Measurements from ENCODE around the gene MAPK6. TPM values are rescaled to one million over a fixed set of nuclear protein-coding genes. Genes with fewer than 3 reads are reported as not detected.

Gene MAPK6
- polyA plus RNA-seq, 1 donor (not counting 4 experiments of a cell fraction or from before 2014, with no cell fraction given), result 103 TPM

DNA sequence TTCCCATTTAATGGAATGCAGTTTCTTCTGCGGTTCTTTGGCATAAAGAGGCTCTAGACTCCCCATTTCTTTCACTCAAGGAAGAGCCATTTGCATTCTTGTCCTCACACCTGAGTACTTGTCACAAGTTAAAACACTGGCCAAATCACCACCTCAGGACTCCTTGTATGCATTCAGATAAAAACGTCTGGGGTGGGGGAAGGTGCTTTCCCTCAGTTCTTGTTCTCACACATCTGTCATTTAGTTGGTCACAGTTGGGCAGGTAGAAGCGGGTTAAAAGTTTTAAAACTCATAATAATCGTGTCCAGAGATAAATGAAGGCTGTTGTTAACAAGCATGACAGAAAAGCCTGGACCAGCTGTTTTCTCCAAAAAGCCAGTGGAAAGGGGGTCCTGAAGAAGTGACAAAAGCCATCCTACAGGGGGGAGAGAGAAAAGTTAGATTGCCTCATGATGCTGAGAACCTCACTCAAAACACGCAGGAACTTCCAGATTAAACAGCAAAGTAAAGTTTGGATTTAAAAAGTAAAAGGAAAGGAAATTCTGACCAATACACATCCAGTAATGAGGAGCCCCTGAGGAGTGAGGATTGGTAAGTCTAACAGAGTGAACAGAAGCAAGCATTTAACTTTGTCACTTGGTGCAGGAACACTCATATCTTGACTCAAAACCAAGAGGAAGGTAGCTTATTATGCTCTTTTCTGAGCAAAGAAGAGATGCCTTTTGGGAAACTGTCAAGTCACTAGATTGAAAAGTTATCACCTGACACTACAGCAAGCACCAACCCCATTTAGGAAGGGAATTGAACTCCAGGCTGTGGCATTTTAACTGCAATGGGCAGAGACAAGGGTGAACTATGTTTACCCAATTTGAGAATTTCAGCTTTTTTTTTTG lies 90.8 kb downstream of the MAPK6 start:
- Histone ChIP-seq H3K79me2 (ENCODE audit: control insufficient read depth, insufficient read depth, low read length) (no peaks in the 10 kb centered on the region), H3K9ac (ENCODE audit: control insufficient read depth, extremely low read depth, insufficient read depth, low read length) (no peak overlapping the region), H3K4me1 (ENCODE audit: control insufficient read depth, extremely low read depth, insufficient read depth, low read length) (peaks cover 9% of the 10 kb centered on the region), H3K27ac (ENCODE audit: control insufficient read depth, insufficient read depth, low read length) (no peak overlapping the region), H4K20me1 (ENCODE audit: control insufficient read depth, extremely low read depth, insufficient read depth, low read length) (no peaks in the 10 kb centered on the region), H3K27me3 (ENCODE audit: control insufficient read depth, extremely low read depth, insufficient read depth, low read length) (peaks cover 8% of the 10 kb centered on the region), H3K9me3 (ENCODE audit: control insufficient read depth, low read depth, low read length) (no peaks in the 10 kb centered on the region), H3K4me2 (ENCODE audit: control insufficient read depth, extremely low read depth, insufficient read depth, low read depth, low read length) (no peak overlapping the region), H3K4me3 (ENCODE audit: control insufficient read depth in 2 of 3, extremely low read depth in 1 of 3, insufficient read depth in 2 of 3, low read depth in 1 of 3, low read length in 3 of 3) (no peak overlapping the region), H3K9me1 (ENCODE audit: control insufficient read depth, extremely low read depth, insufficient read depth, low read length) (no peaks in the 10 kb centered on the region), H2AFZ (ENCODE audit: control insufficient read depth, low read length) (no peak overlapping the region), H3K36me3 (ENCODE audit: control insufficient read depth in 2 of 2, extremely low read depth in 1 of 2, insufficient read depth in 2 of 2, low read length in 2 of 2) (no peaks in the 10 kb centered on the region)
- FAIRE-seq, result no peak
- TF ChIP-seq CTCF (optimal IDR thresholded peaks at IDR 0.05 in 1 of 3, IDR thresholded peaks at IDR 0.05 in 1 of 3, conservative IDR thresholded peaks at IDR 0.05 in 1 of 3; ENCODE audit: extremely low read depth in 1 of 3, insufficient read depth in 2 of 3, low read length in 3 of 3), result no peak
- TF ChIP-seq EZH2 (IDR thresholded peaks at IDR 0.05; ENCODE audit: low read length), result no peak
- no peak for DNase-seq (ENCODE audit: low read depth, low spot score)
- dilution Hi-C loops (cut with MboI; ENCODE audit: extremely low pct_ligation_motif_present, low sequenced_read_pairs), result no loop called here

- no peak for FAIRE-seq
- H3K4me1 ChIP-seq (ENCODE audit: control insufficient read depth, extremely low read depth, insufficient read depth, low read length), result no peaks in the 10 kb centered on the region
- H3K79me2 ChIP-seq (ENCODE audit: control insufficient read depth, insufficient read depth, low read length), result no peaks in the 10 kb centered on the region
- H3K4me3 ChIP-seq (ENCODE audit: control insufficient read depth in 2 of 3, extremely low read depth in 1 of 3, insufficient read depth in 2 of 3, low read depth in 1 of 3, low read length in 3 of 3), result peak overlapping the region; percentile 32 to 56 (median 39)
- dilution Hi-C loops (cut with MboI; ENCODE audit: extremely low pct_ligation_motif_present, low sequenced_read_pairs), result no loop called here
- H4K20me1 ChIP-seq (ENCODE audit: control insufficient read depth, extremely low read depth, insufficient read depth, low read length), result no peaks in the 10 kb centered on the region
- no peak for DNase-seq (ENCODE audit: low read depth, low spot score)
- peak overlapping the region; percentile 90 for H2AFZ ChIP-seq (ENCODE audit: control insufficient read depth, low read length)
- no peaks in the 10 kb centered on the region for H3K9me1 ChIP-seq (ENCODE audit: control insufficient read depth, extremely low read depth, insufficient read depth, low read length)
- H3K27ac ChIP-seq (ENCODE audit: control insufficient read depth, insufficient read depth, low read length), result no peak overlapping the region
- no peaks in the 10 kb centered on the region for H3K9me3 ChIP-seq (ENCODE audit: control insufficient read depth, low read depth, low read length)
- TF ChIP-seq EZH2 (IDR thresholded peaks at IDR 0.05; ENCODE audit: low read length), result peak; percentile 53
- TF ChIP-seq CTCF (optimal IDR thresholded peaks at IDR 0.05 in 1 of 3, IDR thresholded peaks at IDR 0.05 in 1 of 3, conservative IDR thresholded peaks at IDR 0.05 in 1 of 3; ENCODE audit: extremely low read depth in 1 of 3, insufficient read depth in 2 of 3, low read length in 3 of 3), result no peak
- H3K4me2 ChIP-seq (ENCODE audit: control insufficient read depth, extremely low read depth, insufficient read depth, low read depth, low read length), result peak overlapping the region; percentile 76
- peak overlapping the region; percentile 68 for H3K9ac ChIP-seq (ENCODE audit: control insufficient read depth, extremely low read depth, insufficient read depth, low read length)
- no peaks in the 10 kb centered on the region for H3K36me3 ChIP-seq (ENCODE audit: control insufficient read depth in 2 of 2, extremely low read depth in 1 of 2, insufficient read depth in 2 of 2, low read length in 2 of 2)
- H3K27me3 ChIP-seq (ENCODE audit: control insufficient read depth, extremely low read depth, insufficient read depth, low read length), result peaks cover 8% of the 10 kb centered on the region
Measured at GRCh38 chr15:52111517-52112202, 92.6 kb downstream of the MAPK6 start.
